Urinary bladder (tissue), 4 donors: Measurements from ENCODE around the gene PDZD2. TPM values are rescaled to one million over a fixed set of nuclear protein-coding genes. Genes with fewer than 3 reads are reported as not detected.

ENCODE experiments used
- DNase-seq: peaks from one replicate; pipeline ENCODE4 v3.0.0-alpha.2; 2015; ENCODE audit errors: extremely low spot score
- H3K27ac ChIP-seq: one replicate; pipeline ENCODE4 v1.5.1; 2013; ENCODE audit warnings: low read depth, mild to moderate bottlenecking, moderate library complexity
- H3K36me3 ChIP-seq: one replicate; pipeline ENCODE4 v1.6.1; 2013; ENCODE audit warnings: mild to moderate bottlenecking, moderate library complexity; ENCODE audit not compliant: insufficient read depth
- H3K4me1 ChIP-seq: one replicate; pipeline ENCODE4 v1.6.1; 2013; ENCODE audit warnings: mild to moderate bottlenecking, moderate library complexity; ENCODE audit not compliant: insufficient read depth
- H3K4me3 ChIP-seq: one replicate; pipeline ENCODE4 v1.5.1; 2013; ENCODE audit warnings: low read depth, low read length
- WGBS: extraction: QIAGEN DNeasy Blood & Tissue Kit; methylation state at CpG from one replicate; pipeline ENCODE4 v1.1.7; 2013; 5-methylcytosine and 5-hydroxymethylcytosine counted together
- polyA plus RNA-seq: library from polyadenylated mRNA; stranded (reverse); fragments of 200-250 nt; gene quantifications from one replicate; pipeline ENCODE4 v1.2.3, GENCODE V29; 2013
- total RNA-seq: library from RNA; depleted of rRNA; stranded (reverse); fragments of >200 nt; gene quantifications from one replicate; pipeline ENCODE4 v1.2.3, GENCODE V29; 2014
- donor health status: healthy with polysubstance abuse.
- donor health status: healthy.

Gene PDZD2
- total and polyA plus RNA-seq, 2 donors: 4.5 to 8.1 TPM

DNA sequence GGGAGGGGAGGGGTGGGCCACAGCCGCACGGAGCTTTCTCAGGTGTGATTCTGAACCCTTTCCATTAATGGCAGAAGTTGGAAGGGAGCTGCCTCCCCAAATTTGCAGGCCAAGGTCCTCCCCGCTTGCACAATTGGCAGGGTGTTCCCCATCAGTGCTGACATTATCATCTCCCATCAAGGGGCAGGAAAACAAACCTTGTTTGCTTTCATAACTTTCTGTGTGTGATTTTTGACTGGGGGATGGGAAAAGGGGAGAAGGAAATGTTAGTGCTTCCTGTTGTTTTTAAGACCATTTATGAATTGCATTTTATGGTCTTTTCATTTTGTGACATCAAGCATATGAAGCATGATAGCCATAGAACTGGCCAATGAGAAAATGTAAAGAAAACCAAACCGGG, 292.9 kb downstream of the PDZD2 start:
- WGBS: 88% methylated on average over 4 of the region's 4 CpGs
- Histone ChIP-seq H3K27ac (no peak overlapping the region), H3K4me3 (no peak overlapping the region), H3K4me1 (peaks cover 3% of the 10 kb centered on the region), H3K36me3 (no peaks in the 10 kb centered on the region)
- no peak for DNase-seq

DNA sequence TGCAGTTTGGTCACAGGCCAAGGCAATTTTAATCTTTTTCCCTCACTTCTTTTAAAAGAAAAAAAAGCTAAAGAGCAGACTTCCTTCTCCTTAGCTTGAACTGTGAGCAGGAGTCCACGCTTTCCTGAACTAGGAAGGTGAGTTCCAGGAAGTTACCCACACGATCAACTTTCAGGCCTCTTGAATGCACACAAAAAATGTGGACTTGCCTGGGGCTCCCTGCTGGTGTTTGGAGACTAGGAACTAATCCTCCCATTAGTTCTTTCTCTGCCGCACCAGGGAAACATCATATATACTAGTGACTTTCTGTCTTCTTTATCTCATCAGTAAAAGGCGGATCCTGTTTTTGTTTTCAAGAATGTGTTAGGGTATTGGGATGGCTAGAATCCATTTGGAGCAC, 295.2 kb downstream of the PDZD2 start:
- H3K36me3 ChIP-seq: no peaks in the 10 kb centered on the region
- no peak overlapping the region for H3K4me3 ChIP-seq
- DNase-seq: no peak
- WGBS: 83% methylated on average over 4 of the region's 4 CpGs
- H3K4me1 ChIP-seq: peaks cover 3% of the 10 kb centered on the region
- no peak overlapping the region for H3K27ac ChIP-seq

DNA sequence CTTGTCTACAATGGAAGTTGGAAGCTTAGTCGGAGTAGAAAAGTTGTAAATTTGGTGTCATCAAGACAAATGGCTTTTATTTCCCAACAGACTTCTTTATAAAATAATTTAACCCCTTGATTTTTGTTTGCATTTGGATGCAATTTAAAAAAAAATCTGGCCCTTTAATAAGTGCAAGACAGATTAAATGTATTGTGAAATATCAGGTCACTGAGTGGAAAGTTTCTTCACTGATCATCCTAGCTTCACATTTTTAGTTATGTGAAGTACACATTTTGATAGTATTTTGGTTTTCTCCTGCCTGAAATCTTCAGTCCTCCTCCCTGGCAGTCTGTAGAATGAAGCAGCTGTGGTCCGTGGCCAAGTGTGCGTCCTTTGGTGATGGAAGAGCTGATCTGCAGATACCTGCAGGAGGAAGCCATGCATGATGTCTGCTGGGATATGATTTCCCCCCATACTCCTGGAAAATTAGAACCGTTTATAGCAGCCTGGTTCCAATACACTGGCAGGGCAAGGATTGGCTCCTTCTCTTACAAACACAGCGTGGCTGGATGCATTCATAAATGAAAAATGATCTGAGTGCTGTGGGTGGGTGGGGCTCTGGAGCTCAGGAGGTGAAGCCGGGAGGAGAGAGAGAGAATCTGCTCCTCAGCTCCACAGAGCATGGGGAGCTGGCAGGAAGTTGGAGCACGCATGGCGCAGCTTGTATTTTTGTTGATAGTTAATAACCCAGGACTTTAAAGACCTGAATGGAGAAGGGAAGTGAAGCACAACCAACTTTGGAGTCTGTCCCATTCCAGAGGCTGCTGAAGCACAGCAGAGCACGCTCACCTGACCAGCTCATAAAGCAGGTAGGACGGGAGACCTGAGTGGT, 296.8 kb downstream of the PDZD2 start:
- DNase-seq: no peak
- Histone ChIP-seq H3K4me1 (peaks cover 3% of the 10 kb centered on the region), H3K27ac (no peak overlapping the region), H3K36me3 (no peaks in the 10 kb centered on the region), H3K4me3 (no peak overlapping the region)
- WGBS: 27% methylated on average over 10 of the region's 10 CpGs

DNA sequence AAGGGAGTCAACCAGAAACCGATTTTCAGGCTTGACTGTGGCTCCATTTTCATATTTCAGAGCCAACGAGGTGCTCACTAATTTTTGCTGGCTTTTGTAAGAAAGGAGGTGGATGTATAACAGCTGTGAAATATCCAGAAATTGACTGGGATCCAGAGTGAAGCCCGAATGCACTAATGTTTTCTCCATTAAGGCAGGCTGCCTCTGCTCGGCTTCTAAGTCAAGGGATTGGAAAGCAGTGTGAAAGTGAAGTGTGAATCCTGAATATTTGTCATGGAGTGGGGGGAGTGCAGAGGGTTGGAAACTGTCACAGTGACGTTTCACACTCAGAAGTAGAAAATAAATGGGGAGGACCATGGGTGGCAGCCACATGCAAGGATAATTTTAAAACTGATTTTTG, 297.8 kb downstream of the PDZD2 start:
- Histone ChIP-seq H3K36me3 (no peaks in the 10 kb centered on the region), H3K27ac (no peak overlapping the region), H3K4me1 (peaks cover 3% of the 10 kb centered on the region), H3K4me3 (no peak overlapping the region)
- peak; percentile 51 for DNase-seq
- WGBS: 26% methylated on average over 5 of the region's 5 CpGs

DNA sequence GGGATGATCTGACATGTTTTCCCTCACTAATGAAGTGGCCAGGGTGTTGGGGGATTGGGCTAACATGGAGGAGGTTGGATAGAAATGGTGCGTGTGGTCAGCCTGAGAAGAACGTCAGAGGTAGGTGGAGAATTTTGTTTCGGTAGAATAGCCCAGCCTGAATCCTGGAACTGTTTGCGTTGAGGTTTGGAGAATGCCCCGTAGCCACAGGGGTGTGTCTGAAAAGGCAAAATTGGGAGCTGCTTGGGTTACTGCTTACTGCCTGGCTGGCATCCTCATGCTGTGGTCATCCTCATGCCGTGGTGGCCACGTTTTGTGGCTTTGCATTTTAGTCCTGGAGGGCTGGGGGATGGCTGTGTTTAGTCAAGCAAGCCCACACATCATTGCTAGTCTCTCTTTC, 298.3 kb downstream of the PDZD2 start:
- 90% methylated on average over 7 of the region's 7 CpGs for WGBS
- Histone ChIP-seq H3K4me1 (peaks cover 3% of the 10 kb centered on the region), H3K27ac (no peak overlapping the region), H3K4me3 (no peak overlapping the region), H3K36me3 (no peaks in the 10 kb centered on the region)
- no peak for DNase-seq

DNA sequence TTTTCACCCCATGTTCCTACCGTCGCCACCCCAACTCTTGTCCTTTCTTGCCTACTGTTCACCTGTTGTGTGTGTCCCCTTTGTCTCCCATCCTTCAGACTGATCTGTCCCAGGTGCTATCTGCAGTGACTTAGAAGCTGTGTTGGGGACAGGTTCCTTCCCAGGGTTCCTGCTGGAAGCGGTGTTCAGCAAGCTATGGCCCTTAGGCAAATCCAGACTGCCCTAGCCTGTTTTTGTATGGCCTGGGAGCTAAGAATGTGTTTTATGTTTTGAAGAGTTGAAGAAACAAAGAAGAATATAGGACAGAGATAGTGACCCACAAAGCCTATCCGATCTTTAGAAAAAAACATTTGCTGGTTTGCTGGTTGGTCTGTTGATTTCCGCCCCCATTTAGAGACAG, 298.8 kb downstream of the PDZD2 start:
- peaks cover 3% of the 10 kb centered on the region for H3K4me1 ChIP-seq
- H3K27ac ChIP-seq: no peak overlapping the region
- no peaks in the 10 kb centered on the region for H3K36me3 ChIP-seq
- WGBS: 86% methylated on average over 5 of the region's 5 CpGs
- DNase-seq: no peak
- H3K4me3 ChIP-seq: no peak overlapping the region

DNA sequence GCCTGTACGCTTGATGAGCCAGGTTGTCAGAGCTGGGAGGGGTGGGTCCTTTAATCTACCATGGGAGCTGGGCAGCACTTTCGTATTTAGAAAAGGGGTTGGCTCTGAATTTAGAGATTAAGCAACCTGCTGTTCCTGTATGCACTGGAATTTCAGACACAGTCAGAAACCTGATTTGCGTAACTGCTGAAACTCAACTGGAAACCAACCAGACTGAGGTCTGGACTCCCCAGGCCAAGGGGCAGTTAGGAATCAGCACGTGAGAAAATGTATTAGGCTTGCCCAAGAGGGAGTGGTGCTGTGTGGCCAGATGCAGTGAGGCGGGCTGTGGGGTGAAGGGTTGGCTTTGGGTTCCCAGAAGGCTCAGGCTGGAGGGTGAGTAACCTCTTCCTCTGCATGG, 300.2 kb downstream of the PDZD2 start:
- H3K4me3 ChIP-seq: no peak overlapping the region
- H3K4me1 ChIP-seq: peaks cover 3% of the 10 kb centered on the region
- no peak overlapping the region for H3K27ac ChIP-seq
- WGBS: 85% methylated on average over 5 of the region's 5 CpGs
- no peak for DNase-seq
- H3K36me3 ChIP-seq: no peaks in the 10 kb centered on the region

DNA sequence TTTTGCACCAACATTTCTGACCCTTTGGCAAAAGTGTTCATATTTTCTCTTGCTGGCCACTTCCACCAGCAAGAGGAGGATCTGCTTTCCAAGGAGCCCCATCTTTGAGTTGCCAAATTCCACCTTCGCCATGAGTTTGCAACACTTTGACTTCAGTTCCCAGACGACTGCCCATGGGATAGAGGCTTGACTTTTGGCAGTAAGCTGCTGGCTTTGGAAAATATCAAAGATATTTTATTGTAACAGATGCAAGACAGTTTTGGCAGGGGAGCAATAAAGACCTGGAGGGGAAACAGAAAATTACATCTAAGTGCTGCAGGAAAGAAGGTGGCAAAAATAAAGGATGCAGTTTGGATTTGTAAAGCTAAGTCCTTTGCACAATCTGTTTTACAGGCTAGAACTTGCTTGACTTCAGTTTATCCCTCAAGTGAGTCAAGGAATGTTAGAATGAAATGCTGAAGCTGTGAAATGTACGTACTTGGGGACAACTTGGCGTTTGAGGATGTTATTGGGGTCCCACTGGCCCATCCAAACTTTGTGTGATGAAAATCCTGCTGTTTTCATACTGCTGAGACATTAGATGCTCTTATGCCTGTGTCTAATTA, 302.3 kb downstream of the PDZD2 start:
- Histone ChIP-seq H3K4me3 (no peak overlapping the region), H3K4me1 (no peaks in the 10 kb centered on the region), H3K27ac (no peak overlapping the region), H3K36me3 (no peaks in the 10 kb centered on the region)
- WGBS: 58% methylated on average over 4 of the region's 4 CpGs
- DNase-seq: no peak

DNA sequence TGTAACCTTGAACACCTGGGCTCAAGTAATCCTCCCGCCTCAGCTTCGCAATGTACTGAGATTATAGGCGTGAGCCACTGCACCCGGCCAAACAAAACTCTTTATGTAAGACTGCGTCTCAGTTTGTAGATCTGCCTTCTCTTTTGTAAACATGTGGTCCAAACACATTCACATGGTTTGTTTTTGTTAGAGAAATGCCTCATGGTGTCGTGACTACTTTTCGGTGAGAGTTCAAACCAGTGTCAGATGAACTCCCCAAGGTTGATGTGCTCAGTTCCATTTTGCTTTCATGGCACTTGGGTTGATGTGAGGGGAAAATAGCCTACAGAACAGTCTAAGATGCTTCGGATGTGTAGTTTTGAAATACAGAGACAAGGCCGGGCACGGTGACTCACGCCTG, 303.6 kb downstream of the PDZD2 start:
- Histone ChIP-seq H3K4me3 (no peak overlapping the region), H3K27ac (no peak overlapping the region), H3K36me3 (no peaks in the 10 kb centered on the region), H3K4me1 (no peaks in the 10 kb centered on the region)
- WGBS: 78% methylated on average over 11 of the region's 11 CpGs
- no peak for DNase-seq

DNA sequence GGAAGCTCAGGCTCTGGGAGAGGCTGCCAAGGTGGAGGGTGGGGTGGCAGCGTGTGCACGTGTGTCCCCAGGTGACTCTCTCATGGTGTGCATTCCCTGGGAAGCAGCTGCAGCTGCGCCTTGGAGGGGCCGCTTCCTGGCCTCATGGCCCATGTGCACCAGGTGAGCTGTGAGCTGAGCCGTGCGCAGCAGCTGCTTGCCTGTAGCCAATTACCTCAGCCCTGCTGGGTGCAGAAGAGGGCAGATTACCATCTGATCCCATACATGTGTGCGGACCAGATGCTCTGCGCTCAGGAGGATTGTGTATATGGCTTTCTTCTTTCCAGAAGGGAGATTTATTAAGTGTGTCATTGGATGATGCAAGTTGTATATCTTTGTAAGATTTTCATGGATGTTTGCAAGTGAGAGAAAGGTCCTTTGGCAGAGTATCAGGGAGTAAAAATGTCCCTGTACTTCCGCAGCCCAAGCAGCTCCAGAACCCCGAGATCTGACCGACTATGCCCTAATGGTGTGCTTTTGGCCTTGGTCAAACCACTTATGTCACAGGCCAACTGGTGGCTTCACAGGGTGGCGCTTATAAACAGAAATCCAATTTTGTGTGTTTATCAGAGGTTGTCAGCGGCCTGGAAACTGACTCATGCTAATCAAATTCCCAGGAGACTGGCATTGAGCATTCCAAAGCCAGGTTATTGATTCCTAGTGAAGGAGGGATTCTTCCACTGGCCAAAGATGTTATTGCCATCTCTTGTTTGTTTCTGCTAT, 305.9 kb downstream of the PDZD2 start:
- no peak overlapping the region for H3K4me3 ChIP-seq
- H3K27ac ChIP-seq: no peak overlapping the region
- WGBS: 82% methylated on average over 13 of the region's 13 CpGs
- H3K4me1 ChIP-seq: no peaks in the 10 kb centered on the region
- DNase-seq: no peak
- H3K36me3 ChIP-seq: no peaks in the 10 kb centered on the region

DNA sequence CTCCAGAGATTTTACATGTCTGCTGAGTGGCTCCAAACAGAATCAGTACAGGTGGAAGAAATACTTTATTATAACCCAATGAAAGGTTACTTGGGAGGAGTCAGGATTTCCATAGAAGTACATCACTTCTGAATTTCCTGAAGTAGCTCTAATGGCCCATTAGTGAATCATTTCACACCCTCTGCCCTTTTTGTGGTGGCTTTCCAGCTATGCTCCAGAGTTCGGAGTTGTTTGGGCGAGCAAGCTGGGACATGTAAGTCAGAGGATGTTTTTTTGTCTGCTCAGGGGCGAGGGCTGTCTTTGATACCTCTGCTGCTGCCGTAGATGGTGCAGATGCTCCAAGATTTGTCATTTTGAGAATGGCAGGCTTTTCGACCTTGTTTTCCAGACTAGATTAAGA, 309.1 kb downstream of the PDZD2 start:
- Histone ChIP-seq H3K4me1 (no peaks in the 10 kb centered on the region), H3K36me3 (no peaks in the 10 kb centered on the region), H3K27ac (no peak overlapping the region), H3K4me3 (no peak overlapping the region)
- 81% methylated on average over 5 of the region's 5 CpGs for WGBS
- no peak for DNase-seq

DNA sequence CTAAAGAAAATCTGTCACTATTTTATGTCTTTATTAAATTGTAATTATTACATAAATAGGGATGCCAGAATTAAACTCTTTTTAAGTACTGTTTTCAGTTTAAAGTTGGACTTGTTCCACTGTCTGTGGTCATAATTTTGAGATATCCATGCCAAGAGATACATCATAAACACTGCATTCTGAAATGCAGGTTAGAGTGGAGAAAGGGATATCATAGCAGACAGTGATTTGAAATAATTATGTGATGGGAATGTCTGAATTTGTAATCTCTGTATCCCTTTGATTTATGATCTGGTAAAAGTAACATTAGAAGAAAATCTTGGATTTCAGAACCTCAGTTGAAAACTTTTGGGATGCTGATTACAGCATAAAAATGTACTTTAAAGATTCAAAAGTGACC, 313.1 kb downstream of the PDZD2 start:
- H3K36me3 ChIP-seq: no peaks in the 10 kb centered on the region
- DNase-seq: no peak
- H3K4me3 ChIP-seq: no peak overlapping the region
- no peaks in the 10 kb centered on the region for H3K4me1 ChIP-seq
- H3K27ac ChIP-seq: no peak overlapping the region

DNA sequence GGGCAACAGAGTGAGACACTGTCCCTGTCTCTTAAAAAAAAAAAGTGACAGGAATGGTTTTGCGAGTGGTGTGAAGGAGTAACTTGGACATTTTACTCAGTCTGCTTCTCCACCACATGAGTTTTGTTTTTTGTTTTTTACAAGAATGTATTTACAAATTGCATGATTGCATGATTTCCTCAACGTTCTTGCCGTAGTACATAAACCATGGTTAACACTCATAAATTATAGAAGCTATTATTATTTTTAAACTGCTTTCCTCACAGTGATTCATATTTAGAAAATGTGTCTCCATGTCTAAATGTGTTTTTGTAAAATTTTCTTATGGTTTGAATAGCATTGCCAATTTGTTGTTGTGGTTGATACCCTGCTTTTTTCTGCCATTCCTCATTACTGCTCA, 315.2 kb downstream of the PDZD2 start:
- no peak overlapping the region for H3K27ac ChIP-seq

DNA sequence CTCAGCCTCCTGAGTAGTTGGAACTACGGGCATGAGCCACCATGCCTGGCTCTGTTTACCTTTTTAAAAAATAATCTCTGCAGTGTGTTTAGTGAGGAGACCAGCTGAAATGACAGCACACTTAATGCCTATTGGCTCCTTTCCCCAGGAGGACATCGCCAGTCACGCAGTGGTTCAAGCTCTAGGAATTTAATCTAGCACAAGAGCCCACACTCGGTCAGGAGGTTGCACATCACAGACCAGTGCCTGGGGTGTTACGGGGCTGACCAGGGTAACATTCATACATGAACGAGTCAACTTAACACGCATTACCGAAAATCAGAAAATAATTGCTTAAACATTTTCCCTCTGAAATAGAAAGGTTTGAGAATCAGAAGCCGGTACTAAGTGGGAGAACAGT, 318.2 kb downstream of the PDZD2 start:
- no peaks in the 10 kb centered on the region for H3K4me1 ChIP-seq
- DNase-seq: no peak
- H3K27ac ChIP-seq: no peak overlapping the region
- H3K36me3 ChIP-seq: no peaks in the 10 kb centered on the region
- no peak overlapping the region for H3K4me3 ChIP-seq
- WGBS: 82% methylated on average over 9 of the region's 9 CpGs

More for the DNA sequence above, 315.2 kb downstream of the PDZD2 start:
- DNase-seq: no peak
- H3K4me3 ChIP-seq: no peak overlapping the region
- 66% methylated on average over 3 of the region's 3 CpGs for WGBS
- H3K4me1 ChIP-seq: no peaks in the 10 kb centered on the region
- no peaks in the 10 kb centered on the region for H3K36me3 ChIP-seq
